NCI-H524 (cell line): ENCODE results near the gene PALS1.

Experiments
- DNase-seq, 2 experiments: peaks; one replicate each; lab custom pipeline; 2025; lab: John Stamatoyannopoulos, UW

The PALS1 gene

GRCh38 chr14:67241411-67242167 lies at the start of gene PALS1:
Gene PALS1, plus strand, starts transcription at chr14:67241435. Its CDS starts 37,736 bp downstream, at chr14:67279171.
- peak in 1 of 2 experiments; percentile 90 for DNase-seq

- no peak for DNase-seq
These were observed 49.4 kb upstream of the PALS1 start for GRCh38 chr14:67191768-67192290.

- no peak for DNase-seq
These were observed 48.9 kb upstream of the PALS1 start for GRCh38 chr14:67192366-67192765.

GRCh38 chr14:67195279-67195678 lies 46.0 kb upstream of the PALS1 start:
- DNase-seq = no peak

GRCh38 chr14:67199016-67199415 lies 42.2 kb upstream of the PALS1 start:
- DNase-seq = no peak

GRCh38 chr14:67207810-67208209 lies 33.4 kb upstream of the PALS1 start:
- DNase-seq = no peak

- DNase-seq = no peak
These were observed 23.1 kb upstream of the PALS1 start for GRCh38 chr14:67218126-67218525.

GRCh38 chr14:67221248-67221981 lies 19.8 kb upstream of the PALS1 start:
- no peak for DNase-seq

- no peak for DNase-seq
These were observed 19.3 kb upstream of the PALS1 start for GRCh38 chr14:67221982-67222328.

GRCh38 chr14:67225523-67225922 lies 15.7 kb upstream of the PALS1 start:
- DNase-seq = no peak

GRCh38 chr14:67228325-67228984 lies 12.8 kb upstream of the PALS1 start:
- no peak for DNase-seq

- DNase-seq = peak; percentile 60 to 85
These were observed 9.2 kb upstream of the PALS1 start for GRCh38 chr14:67232066-67232465.

GRCh38 chr14:67232621-67233020 lies 8.6 kb upstream of the PALS1 start:
- DNase-seq = no peak

GRCh38 chr14:67237591-67237990 lies 3.6 kb upstream of the PALS1 start:
- no peak for DNase-seq

- DNase-seq = no peak
These were observed 1.7 kb upstream of the PALS1 start for GRCh38 chr14:67239582-67239981.

GRCh38 chr14:67240168-67240932 lies 885 bp upstream of the PALS1 start:
- peak; percentile 46 to 69 for DNase-seq

GRCh38 chr14:67240978-67241410 lies 241 bp upstream of the PALS1 start:
- DNase-seq = peak; percentile 99

GRCh38 chr14:67242168-67242420 lies 859 bp downstream of the PALS1 start:
- no peak for DNase-seq

- no peak for DNase-seq
These were observed 3.9 kb downstream of the PALS1 start for GRCh38 chr14:67245104-67245503.

- DNase-seq = no peak
These were observed 10.5 kb downstream of the PALS1 start for GRCh38 chr14:67251573-67252226.

GRCh38 chr14:67253076-67253635 lies 11.9 kb downstream of the PALS1 start:
- no peak for DNase-seq
